SK-N-SH (cell line): ENCODE data around the gene FNDC1. TPM values are rescaled to one million over a fixed set of nuclear protein-coding genes. Genes with fewer than 3 reads are reported as not detected.

Experiments
- CTCF ChIA-PET: fragments of 300-600, 350-600 bp; formaldehyde crosslinking; extraction: SDS; loops from one replicate; lab custom pipeline; 2021; lab: Yijun Ruan, JAX
- POLR2A ChIA-PET: fragments of 350-600 bp; sonication (Branson Sonifier 250); formaldehyde crosslinking; extraction: SDS; loops from one replicate; lab custom pipeline; 2020; ENCODE audit warnings: antibody characterized with exemption, inconsistent platforms; lab: Yijun Ruan, JAX
- DNase-seq: peaks from one replicate; pipeline ENCODE4 v3.0.0; 2012
- H2AFZ ChIP-seq: fragments of 200-600 bp; sonication (generic); 2 replicates; pipeline ENCODE4 v1.8.1; 2016; ENCODE audit warnings: antibody characterized with exemption, mild to moderate bottlenecking, low read depth
- H3F3A ChIP-seq: fragments of 200-600 bp; sonication (generic); replicated peaks from 2 replicates; pipeline ENCODE3; 2016; ENCODE audit warnings: antibody characterized with exemption, mild to moderate bottlenecking; ENCODE audit not compliant: insufficient read depth
- H3K27ac ChIP-seq, 2 experiments: fragments of 200-500 bp in 1 of 2; fragments of 200-600 bp in 1 of 2; sonication (Bioruptor generic) in 1 of 2; sonication (generic), shearing (Covaris generic) in 1 of 2; 2 replicates each; pipeline versions ENCODE4 v1.5.1 to v1.6.1; 2014 to 2016; ENCODE audit warnings: low read depth in 2 of 2, inconsistent platforms in 1 of 2, low read length in 1 of 2, mild to moderate bottlenecking in 1 of 2, mixed read lengths in 1 of 2
- H3K27me3 ChIP-seq: fragments of 200-600 bp; sonication (generic), shearing (Covaris generic); 2 replicates; pipeline ENCODE4 v1.6.1; 2016; ENCODE audit warnings: mixed run types; ENCODE audit not compliant: insufficient read depth
- H3K36me3 ChIP-seq, 2 experiments: fragments of 200-500 bp in 1 of 2; fragments of 200-600 bp in 1 of 2; sonication (Bioruptor generic) in 1 of 2; sonication (generic) in 1 of 2; replicated peaks in 1 of 2; 2 replicates each; pipeline versions ENCODE3 to v1.5.1; 2014 to 2016; ENCODE audit warnings: low read length in 1 of 2, mild to moderate bottlenecking in 1 of 2; ENCODE audit not compliant: insufficient read depth in 2 of 2, control insufficient read depth in 1 of 2
- H3K4me1 ChIP-seq, 2 experiments: fragments of 200-500 bp in 1 of 2; fragments of 200-600 bp in 1 of 2; sonication (Bioruptor generic) in 1 of 2; sonication (generic), shearing (Covaris generic) in 1 of 2; 2 replicates each; pipeline versions ENCODE4 v1.5.1 to v1.6.1; 2014 to 2016; ENCODE audit warnings: low read depth in 1 of 2, low read length in 1 of 2, mixed run types in 1 of 2; ENCODE audit not compliant: insufficient read depth in 2 of 2, control insufficient read depth in 1 of 2
- H3K4me2 ChIP-seq: fragments of 200-600 bp; sonication (generic), shearing (Covaris generic); 2 replicates; pipeline ENCODE4 v1.6.1; 2017; ENCODE audit warnings: mixed run types
- H3K4me3 ChIP-seq, 2 experiments: fragments of 200-500 bp in 1 of 2; fragments of 200-600 bp in 1 of 2; sonication (Bioruptor generic) in 1 of 2; sonication (generic), shearing (Covaris generic) in 1 of 2; 2 replicates each; pipeline versions ENCODE4 v1.5.1 to v1.8.1; 2014 to 2016; ENCODE audit warnings: low read depth in 2 of 2, inconsistent platforms in 1 of 2, low read length in 1 of 2, mild to moderate bottlenecking in 1 of 2, mixed read lengths in 1 of 2, moderate library complexity in 1 of 2
- H3K79me2 ChIP-seq: fragments of 200-600 bp; sonication (generic); 2 replicates; pipeline ENCODE4 v1.8.1; 2017; ENCODE audit warnings: mild to moderate bottlenecking; ENCODE audit not compliant: insufficient read depth
- H3K9ac ChIP-seq: fragments of 200-600 bp; sonication (generic); 2 replicates; pipeline ENCODE4 v1.6.1; 2017; ENCODE audit warnings: mixed run types
- H3K9me2 ChIP-seq: fragments of 200-600 bp; sonication (generic); 2 replicates; pipeline ENCODE4 v1.6.1; 2017; ENCODE audit warnings: mixed run types
- H3K9me3 ChIP-seq: fragments of 200-600 bp; sonication (generic); 2 replicates; pipeline ENCODE4 v1.6.1; 2017; ENCODE audit warnings: mixed run types, mild to moderate bottlenecking, moderate library complexity
- H4K20me1 ChIP-seq: fragments of 200-600 bp; sonication (generic); 2 replicates; pipeline ENCODE4 v1.6.1; 2017; ENCODE audit warnings: mild to moderate bottlenecking, mixed run types; ENCODE audit not compliant: insufficient read depth
- CHD2 ChIP-seq: fragments of 150-350 bp; IDR thresholded peaks from 2 replicates; pipeline ENCODE4 v1.6.1; 2018; ENCODE audit warnings: low read length; ENCODE audit not compliant: partially characterized antibody
- IRF3 ChIP-seq: fragments of 150-350 bp; IDR thresholded peaks from 2 replicates; pipeline ENCODE4 v1.6.1; 2016; ENCODE audit warnings: mild to moderate bottlenecking, low read depth, low read length
- JUND ChIP-seq: IDR thresholded peaks from 2 replicates; pipeline ENCODE4 v1.4.0; 2012
- MAX ChIP-seq: IDR thresholded peaks from 2 replicates; pipeline ENCODE4 v1.4.0; 2012; ENCODE audit warnings: low read depth
- POLR2AphosphoS5 ChIP-seq: IDR thresholded peaks from 2 replicates; pipeline ENCODE4 v1.6.1; 2012; ENCODE audit warnings: low read depth, low read length
- REST ChIP-seq: IDR thresholded peaks from 2 replicates; pipeline ENCODE4 v1.6.1; 2012; ENCODE audit warnings: mild to moderate bottlenecking, low read depth, low read length, moderate library complexity
- RXRA ChIP-seq: IDR thresholded peaks from 2 replicates; pipeline ENCODE4 v1.4.0; 2012; ENCODE audit warnings: low read depth, mild to moderate bottlenecking, borderline replicate concordance
- SIN3A ChIP-seq: IDR thresholded peaks from 2 replicates; pipeline ENCODE4 v1.6.1; 2012; ENCODE audit warnings: low read depth, mild to moderate bottlenecking, low read length, moderate library complexity, borderline replicate concordance
- TAF1 ChIP-seq: IDR thresholded peaks from 2 replicates; pipeline ENCODE4 v1.6.1; 2012; ENCODE audit warnings: low read depth, mild to moderate bottlenecking, low read length, moderate library complexity, borderline replicate concordance
- YY1 ChIP-seq: IDR thresholded peaks from 2 replicates; pipeline ENCODE4 v1.4.0; 2012; ENCODE audit warnings: low read depth, mild to moderate bottlenecking
- WGBS: methylation state at CpG from one replicate; pipeline ENCODE4 v1.1.6; 2017; ENCODE audit warnings: low lambda C conversion rate; 5-methylcytosine and 5-hydroxymethylcytosine counted together
- polyA plus RNA-seq, 3 experiments: library from polyadenylated mRNA; depleted of rRNA; stranded (reverse); fragments of >200 nt; gene quantifications; 2 replicates each; pipeline ENCODE4 v1.2.3, GENCODE V29; 2012
- TF ChIP-seq, protein P1 (sequence below): fragments of 150-350 bp; IDR thresholded peaks from 2 replicates; pipeline ENCODE4 v1.6.1; 2017; ENCODE audit warnings: antibody characterized with exemption, low read length, low read depth, borderline replicate concordance
- TF ChIP-seq, protein P2 (sequence below): IDR thresholded peaks from 2 replicates; pipeline ENCODE4; 2012

Gene FNDC1
- polyA plus RNA-seq, 1 of the 3 experiments (the other 2 are of a cell fraction), result not detected

GRCh38 chr6:159201336-159201735 lies 32.1 kb downstream of the FNDC1 start (continued):
- TF ChIP-seq IRF3, result no peak
- no peak for TF ChIP-seq RXRA

- DNase-seq, result no peak
- H3K9me3 ChIP-seq, result no peaks in the 10 kb centered on the region
- no peak overlapping the region for H3K4me3 ChIP-seq
- peak overlapping the region; percentile 29; the same call in 1 of the 2 replicates for H2AFZ ChIP-seq
- H3K9me2 ChIP-seq, result no peaks in the 10 kb centered on the region
- H4K20me1 ChIP-seq, result no peaks in the 10 kb centered on the region
- H3K27ac ChIP-seq, result peak overlapping the region in 1 of 2 experiments; percentile 38; a peak in 2 of 4 replicates
- POLR2A ChIA-PET, result no interaction called here
- no peaks in the 10 kb centered on the region; the same call in 1 of the 2 replicates for H3K27me3 ChIP-seq
- TF ChIP-seq YY1, result no peak
- TF ChIP-seq REST, result no peak
- TF ChIP-seq JUND, result no peak
- TF ChIP-seq, protein P1, sequence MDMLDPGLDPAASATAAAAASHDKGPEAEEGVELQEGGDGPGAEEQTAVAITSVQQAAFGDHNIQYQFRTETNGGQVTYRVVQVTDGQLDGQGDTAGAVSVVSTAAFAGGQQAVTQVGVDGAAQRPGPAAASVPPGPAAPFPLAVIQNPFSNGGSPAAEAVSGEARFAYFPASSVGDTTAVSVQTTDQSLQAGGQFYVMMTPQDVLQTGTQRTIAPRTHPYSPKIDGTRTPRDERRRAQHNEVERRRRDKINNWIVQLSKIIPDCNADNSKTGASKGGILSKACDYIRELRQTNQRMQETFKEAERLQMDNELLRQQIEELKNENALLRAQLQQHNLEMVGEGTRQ, result no peak
- TF ChIP-seq IRF3, result no peak
- no peak for TF ChIP-seq TAF1
- TF ChIP-seq, protein P2, sequence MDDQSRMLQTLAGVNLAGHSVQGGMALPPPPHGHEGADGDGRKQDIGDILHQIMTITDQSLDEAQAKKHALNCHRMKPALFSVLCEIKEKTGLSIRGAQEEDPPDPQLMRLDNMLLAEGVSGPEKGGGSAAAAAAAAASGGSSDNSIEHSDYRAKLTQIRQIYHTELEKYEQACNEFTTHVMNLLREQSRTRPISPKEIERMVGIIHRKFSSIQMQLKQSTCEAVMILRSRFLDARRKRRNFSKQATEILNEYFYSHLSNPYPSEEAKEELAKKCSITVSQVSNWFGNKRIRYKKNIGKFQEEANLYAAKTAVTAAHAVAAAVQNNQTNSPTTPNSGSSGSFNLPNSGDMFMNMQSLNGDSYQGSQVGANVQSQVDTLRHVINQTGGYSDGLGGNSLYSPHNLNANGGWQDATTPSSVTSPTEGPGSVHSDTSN, result no peak
- TF ChIP-seq MAX, result no peak
- no peak for TF ChIP-seq SIN3A
- TF ChIP-seq CHD2, result no peak
- no peak for TF ChIP-seq POLR2AphosphoS5
- peak overlapping the region; percentile 37; the same call in 1 of the 2 replicates for H3K4me2 ChIP-seq
- no peaks in the 10 kb centered on the region for H3F3A ChIP-seq
- no peaks in the 10 kb centered on the region for H3K79me2 ChIP-seq
- CTCF ChIA-PET, result interaction anchor here (1.0 to 1.8 kb wide), 6 partner anchors 11 to 517 kb away, joined by 3 to 8 read pairs (median 5); no protein-coding TSS in a partner anchor
- 23% methylated on average over 9 of the region's 9 CpGs for WGBS
- H3K36me3 ChIP-seq, result no peaks in the 10 kb centered on the region
- H3K4me1 ChIP-seq, result no peaks in the 10 kb centered on the region
- no peak overlapping the region for H3K9ac ChIP-seq
Measured at GRCh38 chr6:159203304-159204005, 34.3 kb downstream of the FNDC1 start.
